ENCODE measurements around the gene MTA2. TPM values are rescaled to one million over a fixed set of nuclear protein-coding genes. Genes with fewer than 3 reads are reported as not detected.
"Not testable (repeated sequence)": the region's sequence is repeated elsewhere in the genome, so short reads cannot be mapped to it uniquely, and the experiment has no call there.

MTA2 gene
- total RNA-seq, 1 experiment from 2014 or later = 79.0 TPM

- not testable (repeated sequence) for DNase-seq (ENCODE audit: extremely low read depth, low read depth)
Observed at GRCh38 chr11:62570903-62571302, 30.8 kb downstream of the MTA2 start.

- DNase-seq (ENCODE audit: extremely low read depth, low read depth) = no peak
Observed at GRCh38 chr11:62569611-62570010, 32.1 kb downstream of the MTA2 start.

- DNase-seq (ENCODE audit: extremely low read depth, low read depth) = no peak
Observed at GRCh38 chr11:62567018-62567633, 34.5 kb downstream of the MTA2 start.

- DNase-seq (ENCODE audit: extremely low read depth, low read depth) = no peak
Observed at GRCh38 chr11:62566247-62566646, 35.4 kb downstream of the MTA2 start.

GRCh38 chr11:62565100-62565802, 36.4 kb downstream of the MTA2 start:
- DNase-seq (ENCODE audit: extremely low read depth, low read depth) = no peak

GRCh38 chr11:62561677-62562230, 39.9 kb downstream of the MTA2 start:
- not testable (repeated sequence) for DNase-seq (ENCODE audit: extremely low read depth, low read depth)

- DNase-seq (ENCODE audit: extremely low read depth, low read depth) = peak; percentile 87
Observed at GRCh38 chr11:62560566-62561103, 41.0 kb downstream of the MTA2 start.

GRCh38 chr11:62559626-62560025, 42.0 kb downstream of the MTA2 start:
- not testable (repeated sequence) for DNase-seq (ENCODE audit: extremely low read depth, low read depth)

- no peak for DNase-seq (ENCODE audit: extremely low read depth, low read depth)
Observed at GRCh38 chr11:62559204-62559603, 42.5 kb downstream of the MTA2 start.

GRCh38 chr11:62558669-62559068, 43.0 kb downstream of the MTA2 start:
- DNase-seq (ENCODE audit: extremely low read depth, low read depth) = no peak

GRCh38 chr11:62556875-62557631, 44.6 kb downstream of the MTA2 start:
- no peak for DNase-seq (ENCODE audit: extremely low read depth, low read depth)

GRCh38 chr11:62556108-62556874, 45.4 kb downstream of the MTA2 start:
- DNase-seq (ENCODE audit: extremely low read depth, low read depth) = peak; percentile 94

- no peak for DNase-seq (ENCODE audit: extremely low read depth, low read depth)
Observed at GRCh38 chr11:62555464-62556107, 46.1 kb downstream of the MTA2 start.

- no peak for DNase-seq (ENCODE audit: extremely low read depth, low read depth)
Observed at GRCh38 chr11:62554387-62555167, 47.1 kb downstream of the MTA2 start.

- peak; percentile 53 for DNase-seq (ENCODE audit: extremely low read depth, low read depth)
Observed at GRCh38 chr11:62553839-62554361, 47.8 kb downstream of the MTA2 start.

- DNase-seq (ENCODE audit: extremely low read depth, low read depth) = peak; percentile 86
Observed at GRCh38 chr11:62553080-62553838, 48.4 kb downstream of the MTA2 start.

GRCh38 chr11:62552485-62553079, 49.1 kb downstream of the MTA2 start:
- no peak for DNase-seq (ENCODE audit: extremely low read depth, low read depth)

GRCh38 chr11:62550478-62550877, 51.2 kb downstream of the MTA2 start:
- not testable (repeated sequence) for DNase-seq (ENCODE audit: extremely low read depth, low read depth)
